OCI-LY3 (cell line): Measurements from ENCODE around the gene FKBP9.
"Not testable (repeated sequence)": the region's sequence is repeated elsewhere in the genome, so short reads cannot be mapped to it uniquely, and the experiment has no call there.

Experiments
- H2AFZ ChIP-seq: fragments of 200-600, 300-600 bp; shearing (Covaris generic); 2 replicates; pipeline ENCODE4 v1.6.0; 2014; ENCODE audit warnings: antibody characterized with exemption, low read depth, low read length
- H3K27ac ChIP-seq: fragments of 200-600, 300-600 bp; sonication (generic); 2 replicates; pipeline ENCODE4 v1.5.1; 2014; ENCODE audit warnings: mild to moderate bottlenecking, low read length, moderate library complexity, mixed read lengths
- H3K27me3 ChIP-seq: fragments of 200-600, 300-600 bp; sonication (generic); 2 replicates; pipeline ENCODE4 v1.6.1; 2014; ENCODE audit warnings: low read depth, low read length, mixed read lengths
- H3K36me3 ChIP-seq: fragments of 200-600, 300-600 bp; sonication (generic); replicated peaks from 2 replicates; pipeline ENCODE3; 2014; ENCODE audit warnings: low read depth, low read length, mixed read lengths
- H3K4me1 ChIP-seq: fragments of 300-600, 200-600 bp; sonication (generic); 2 replicates; pipeline ENCODE4 v1.6.1; 2014; ENCODE audit warnings: low read length, mixed read lengths
- H3K4me2 ChIP-seq: fragments of 200-600, 300-600 bp; sonication (generic); 2 replicates; pipeline ENCODE4 v1.6.1; 2014; ENCODE audit warnings: low read length, mixed read lengths
- H3K4me3 ChIP-seq: fragments of 300-600, 200-600 bp; sonication (generic); 2 replicates; pipeline ENCODE4 v1.5.1; 2014; ENCODE audit warnings: antibody characterized with exemption, mild to moderate bottlenecking, low read length, moderate library complexity
- H3K79me2 ChIP-seq: fragments of 300-600, 200-600 bp; shearing (Covaris generic); 2 replicates; pipeline ENCODE4 v1.6.1; 2014; ENCODE audit warnings: mild to moderate bottlenecking, low read length, mixed read lengths
- H3K9ac ChIP-seq: fragments of 300-600, 200-600 bp; shearing (Covaris generic); 2 replicates; pipeline ENCODE4 v1.6.0; 2014; ENCODE audit warnings: mild to moderate bottlenecking, low read length, moderate library complexity
- H3K9me3 ChIP-seq: fragments of 200-600, 300-600 bp; shearing (Covaris generic); 2 replicates; pipeline ENCODE4 v1.6.1; 2014; ENCODE audit warnings: low read length, mixed read lengths; ENCODE audit not compliant: insufficient read depth
- H4K20me1 ChIP-seq: fragments of 200-600, 300-600 bp; sonication (generic); 2 replicates; pipeline ENCODE4 v1.6.1; 2016; ENCODE audit warnings: low read length, mixed read lengths; ENCODE audit not compliant: insufficient read depth

Gene FKBP9

DNA sequence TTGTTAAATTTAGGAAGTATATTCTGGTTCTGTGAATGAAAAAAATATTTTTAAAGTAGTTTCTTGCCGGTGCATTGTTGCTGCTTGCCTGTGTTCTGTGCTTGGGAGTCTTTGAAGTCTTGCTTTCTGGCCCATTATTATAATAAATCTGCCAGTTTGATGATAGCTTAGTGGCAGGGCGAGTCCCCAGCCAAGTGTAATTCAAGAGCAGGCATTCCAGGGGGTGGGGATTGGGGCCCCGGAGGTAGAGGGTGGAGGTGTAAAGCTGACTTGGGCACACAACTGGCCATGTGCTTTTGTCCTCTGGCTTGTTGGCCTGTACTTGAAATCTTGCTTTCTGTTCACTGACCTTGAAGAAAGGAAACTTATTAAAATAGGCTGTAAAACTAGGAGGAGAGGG lies 14.7 kb downstream of the FKBP9 start:
- H3K79me2 ChIP-seq, H4K20me1 ChIP-seq, H2AFZ ChIP-seq, H3K4me1 ChIP-seq, H3K4me2 ChIP-seq, H3K27ac ChIP-seq, H3K4me3 ChIP-seq, H3K36me3 ChIP-seq, H3K27me3 ChIP-seq, H3K9ac ChIP-seq, H3K9me3 ChIP-seq: not testable (repeated sequence)

GRCh38 chr7:32977159-32977558 lies 19.9 kb downstream of the FKBP9 start:
- H3K4me3 ChIP-seq, H3K27me3 ChIP-seq, H3K4me1 ChIP-seq, H2AFZ ChIP-seq, H3K27ac ChIP-seq, H3K9me3 ChIP-seq, H3K4me2 ChIP-seq, H3K79me2 ChIP-seq, H4K20me1 ChIP-seq, H3K36me3 ChIP-seq, H3K9ac ChIP-seq: not testable (repeated sequence)

DNA sequence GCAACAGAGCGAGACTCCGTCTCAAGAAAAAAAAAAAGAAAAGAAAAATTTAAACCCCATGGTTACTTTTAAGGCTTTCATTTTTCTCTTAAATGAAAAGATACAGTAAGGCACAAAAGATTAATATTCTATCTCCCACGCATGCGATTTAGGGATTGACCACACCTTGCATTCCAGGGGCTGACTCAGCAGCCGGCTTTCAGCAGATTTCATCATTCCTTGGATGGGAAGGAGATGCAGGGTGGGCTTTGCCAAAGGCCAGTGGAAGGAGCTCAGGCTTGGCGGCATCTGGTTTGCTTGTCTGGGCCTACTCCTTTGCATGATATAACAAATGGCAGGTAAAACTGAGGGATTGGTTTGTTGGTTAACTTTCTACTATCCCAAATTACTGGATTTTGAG lies 22.0 kb downstream of the FKBP9 start:
- not testable (repeated sequence) for H3K4me3 ChIP-seq, H3K9ac ChIP-seq, H3K4me1 ChIP-seq, H2AFZ ChIP-seq, H3K36me3 ChIP-seq, H3K9me3 ChIP-seq, H3K27ac ChIP-seq, H3K27me3 ChIP-seq, H3K79me2 ChIP-seq, H4K20me1 ChIP-seq, H3K4me2 ChIP-seq

- not testable (repeated sequence) for H3K27ac ChIP-seq
Observed at GRCh38 chr7:32979902-32980301, 22.7 kb downstream of the FKBP9 start.

GRCh38 chr7:32988148-32988547 lies 30.9 kb downstream of the FKBP9 start:
- H3K79me2 ChIP-seq, H3K4me1 ChIP-seq, H3K9me3 ChIP-seq, H3K27ac ChIP-seq, H4K20me1 ChIP-seq, H3K4me3 ChIP-seq, H2AFZ ChIP-seq, H3K4me2 ChIP-seq, H3K27me3 ChIP-seq, H3K9ac ChIP-seq, H3K36me3 ChIP-seq: not testable (repeated sequence)

More at GRCh38 chr7:32979902-32980301, 22.7 kb downstream of the FKBP9 start:
- not testable (repeated sequence) for H3K9me3 ChIP-seq, H3K36me3 ChIP-seq, H3K4me2 ChIP-seq, H3K9ac ChIP-seq, H3K27me3 ChIP-seq, H3K4me1 ChIP-seq, H3K4me3 ChIP-seq, H3K79me2 ChIP-seq, H4K20me1 ChIP-seq, H2AFZ ChIP-seq

- H3K9me3 ChIP-seq, H3K9ac ChIP-seq, H3K4me3 ChIP-seq, H3K4me2 ChIP-seq, H3K27me3 ChIP-seq, H3K27ac ChIP-seq, H3K36me3 ChIP-seq, H3K4me1 ChIP-seq, H3K79me2 ChIP-seq, H4K20me1 ChIP-seq, H2AFZ ChIP-seq: not testable (repeated sequence)
Observed at GRCh38 chr7:32991068-32991585, 33.9 kb downstream of the FKBP9 start.

DNA sequence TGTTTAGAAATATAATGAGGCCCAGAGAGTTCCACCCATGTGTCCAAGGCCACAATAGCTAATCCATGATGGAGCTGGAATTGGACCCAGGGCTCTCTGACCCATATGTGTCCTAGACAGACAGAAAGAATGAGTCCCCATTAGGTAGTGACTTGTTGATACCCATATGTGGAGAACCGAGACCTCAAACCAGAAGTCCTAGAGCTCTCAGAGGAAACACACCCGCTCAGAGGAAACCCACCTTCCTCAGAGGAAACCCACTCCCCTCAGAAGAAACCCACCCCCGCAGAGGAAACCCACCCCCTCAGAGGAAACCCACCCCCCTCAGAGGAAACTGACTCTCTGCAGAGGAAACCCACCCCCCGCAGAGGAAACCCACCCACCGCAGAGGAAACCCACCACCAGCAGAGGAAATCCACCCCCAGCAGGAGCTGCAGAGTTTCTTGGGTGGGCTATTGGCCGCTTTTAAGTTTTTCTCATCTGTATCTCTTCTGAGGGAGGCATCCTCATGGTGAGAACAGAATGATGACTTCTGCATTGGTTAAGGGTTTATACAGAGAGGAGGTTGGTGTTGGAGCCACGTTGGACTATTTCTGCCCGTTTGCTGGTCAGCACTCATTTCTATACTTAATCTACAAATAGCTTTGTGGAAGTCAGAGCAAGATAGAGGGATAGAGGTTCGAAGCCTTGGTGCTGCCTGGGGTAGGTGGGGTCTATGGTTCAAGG lies 34.9 kb downstream of the FKBP9 start:
- not testable (repeated sequence) for H3K4me2 ChIP-seq, H3K9ac ChIP-seq, H3K36me3 ChIP-seq, H3K4me1 ChIP-seq, H3K9me3 ChIP-seq, H3K27me3 ChIP-seq, H2AFZ ChIP-seq, H3K79me2 ChIP-seq, H3K27ac ChIP-seq, H4K20me1 ChIP-seq, H3K4me3 ChIP-seq

DNA sequence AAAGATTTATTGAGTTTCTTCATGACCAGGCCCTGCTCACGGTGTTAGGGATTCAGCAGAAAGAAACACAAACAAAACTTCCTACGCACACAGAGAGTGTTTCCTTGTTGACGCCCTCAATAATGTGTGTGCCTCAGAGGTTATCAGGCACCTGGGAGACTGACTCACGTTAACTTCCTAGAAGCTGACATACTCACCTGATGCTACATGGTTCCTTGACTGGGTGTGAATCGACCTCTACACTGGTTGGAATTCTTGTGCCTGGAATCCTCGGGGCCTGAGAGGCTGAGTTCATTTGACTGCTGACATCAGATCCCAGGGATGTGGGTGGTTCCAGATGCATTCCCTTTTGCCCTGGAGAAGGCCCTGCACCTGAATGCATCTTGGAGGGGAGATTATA lies 35.5 kb downstream of the FKBP9 start:
- not testable (repeated sequence) for H3K9ac ChIP-seq, H4K20me1 ChIP-seq, H3K4me3 ChIP-seq, H3K4me1 ChIP-seq, H3K9me3 ChIP-seq, H3K36me3 ChIP-seq, H3K27me3 ChIP-seq, H3K79me2 ChIP-seq, H2AFZ ChIP-seq, H3K27ac ChIP-seq, H3K4me2 ChIP-seq

GRCh38 chr7:32997956-32998355 lies 40.7 kb downstream of the FKBP9 start:
- H3K27ac ChIP-seq, H3K9ac ChIP-seq, H3K79me2 ChIP-seq, H4K20me1 ChIP-seq, H3K4me3 ChIP-seq, H3K4me1 ChIP-seq, H3K9me3 ChIP-seq, H3K36me3 ChIP-seq, H3K27me3 ChIP-seq, H2AFZ ChIP-seq: not testable (repeated sequence)
- H3K4me2 ChIP-seq, result peak overlapping the region; percentile 32
